ENCODE results near the gene GSTM3. TPM values are rescaled to one million over a fixed set of nuclear protein-coding genes. Genes with fewer than 3 reads are reported as not detected.

Gene GSTM3
- total RNA-seq, 6 donors from 2014 or later = 4.9 to 23.3 (median 11.2) TPM

DNA sequence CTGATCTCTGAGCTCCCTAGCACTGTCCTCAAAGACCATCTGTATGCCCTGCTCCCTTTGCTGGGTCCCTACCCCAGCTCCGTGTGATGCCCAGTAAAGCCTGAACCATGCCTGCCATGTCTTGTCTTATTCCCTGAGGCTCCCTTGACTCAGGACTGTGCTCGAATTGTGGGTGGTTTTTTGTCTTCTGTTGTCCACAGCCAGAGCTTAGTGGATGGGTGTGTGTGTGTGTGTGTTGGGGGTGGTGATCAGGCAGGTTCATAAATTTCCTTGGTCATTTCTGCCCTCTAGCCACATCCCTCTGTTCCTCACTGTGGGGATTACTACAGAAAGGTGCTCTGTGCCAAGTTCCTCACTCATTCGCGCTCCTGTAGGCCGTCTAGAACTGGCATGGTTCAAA is 23.1 kb downstream of the GSTM3 start:
- ATAC-seq (ENCODE audit: low FRiP score in 2 of 2) (no peak), DNase-seq (no peak)
- no peaks in the 10 kb centered on the region for H3K9me3 ChIP-seq
- H3K4me3 ChIP-seq = no peak overlapping the region
- TF ChIP-seq CTCF (IDR thresholded peaks at IDR 0.05) (no peak), POLR2A (IDR thresholded peaks at IDR 0.05) (no peak), EP300 (IDR thresholded peaks at IDR 0.05) (no peak), POLR2AphosphoS5 (IDR thresholded peaks at IDR 0.05) (no peak)
- no peaks in the 10 kb centered on the region for H3K4me1 ChIP-seq
- H3K27ac ChIP-seq = no peak overlapping the region
- no peaks in the 10 kb centered on the region for H3K27me3 ChIP-seq
- 77 to 86% methylated on average over 5 of the region's 5 CpGs for WGBS, 2 donors
- H3K36me3 ChIP-seq = no peaks in the 10 kb centered on the region

DNA sequence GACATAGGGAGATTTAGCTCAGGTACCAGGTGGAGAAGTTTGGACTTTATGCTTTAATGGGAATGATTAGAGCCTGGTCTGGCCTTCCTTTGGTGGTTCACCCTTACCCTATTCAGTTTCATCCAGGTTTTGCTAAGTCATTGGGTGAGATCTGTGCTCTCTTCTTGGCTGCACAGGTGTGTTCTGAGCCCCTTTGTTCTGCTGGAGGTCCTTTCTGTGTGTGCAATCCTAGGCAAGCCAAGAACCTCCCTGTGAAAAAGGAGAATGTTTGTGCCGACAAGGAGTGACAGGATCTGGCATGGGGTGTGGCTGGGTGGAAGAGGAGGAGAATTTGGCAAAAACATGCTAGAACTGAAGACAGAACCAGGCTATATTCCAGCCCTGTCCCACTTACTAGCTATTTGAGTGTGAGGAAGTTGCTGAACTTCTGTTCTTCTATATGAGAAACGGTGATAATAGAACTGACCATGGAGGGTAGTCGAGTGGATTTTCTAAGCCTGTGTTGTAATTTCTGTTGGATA is 24.2 kb downstream of the GSTM3 start:
- Histone ChIP-seq H3K27me3 (no peaks in the 10 kb centered on the region), H3K36me3 (no peaks in the 10 kb centered on the region), H3K9me3 (no peaks in the 10 kb centered on the region), H3K4me3 (no peak overlapping the region), H3K4me1 (no peaks in the 10 kb centered on the region), H3K27ac (no peak overlapping the region)
- DNase-seq = no peak
- no peak for TF ChIP-seq POLR2A (IDR thresholded peaks at IDR 0.05)
- peak in 1 of 2 donors; percentile 21 for ATAC-seq (ENCODE audit: low FRiP score in 2 of 2)
- 62 to 64% methylated on average over 3 of the region's 3 CpGs for WGBS, 2 donors

DNA sequence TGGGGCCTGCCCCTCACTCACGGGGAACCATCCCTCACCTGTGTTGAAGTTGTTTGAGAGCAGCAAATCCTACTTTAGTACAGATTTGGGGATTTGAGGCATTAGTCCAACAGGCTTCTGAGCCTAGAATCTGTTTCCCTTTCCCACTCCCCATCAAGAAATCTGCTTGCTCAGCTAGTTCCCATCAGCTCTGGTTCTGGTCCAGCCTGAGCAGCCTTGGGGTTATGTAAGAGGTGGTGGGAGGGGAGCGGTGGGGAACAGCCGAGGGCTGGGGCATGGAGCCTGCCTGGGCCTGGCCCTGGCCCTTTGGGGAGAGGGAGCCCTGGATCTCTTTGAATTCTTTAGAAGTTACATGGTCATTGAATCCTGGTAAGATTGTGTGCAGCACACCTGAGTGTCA is 24.7 kb downstream of the GSTM3 start:
- WGBS, 2 donors = 86 to 91% methylated on average over 2 to 3 of the region's 3 CpGs
- H3K36me3 ChIP-seq = no peaks in the 10 kb centered on the region
- H3K4me1 ChIP-seq = no peaks in the 10 kb centered on the region
- DNase-seq (peak in 1 of 2 donors; percentile 49), ATAC-seq (ENCODE audit: low FRiP score in 2 of 2) (no peak)
- no peaks in the 10 kb centered on the region for H3K9me3 ChIP-seq
- TF ChIP-seq EP300 (IDR thresholded peaks at IDR 0.05) (no peak), POLR2AphosphoS5 (IDR thresholded peaks at IDR 0.05) (no peak), POLR2A (IDR thresholded peaks at IDR 0.05) (no peak), CTCF (IDR thresholded peaks at IDR 0.05) (no peak)
- no peak overlapping the region for H3K4me3 ChIP-seq
- H3K27me3 ChIP-seq = no peaks in the 10 kb centered on the region
- no peak overlapping the region for H3K27ac ChIP-seq

DNA sequence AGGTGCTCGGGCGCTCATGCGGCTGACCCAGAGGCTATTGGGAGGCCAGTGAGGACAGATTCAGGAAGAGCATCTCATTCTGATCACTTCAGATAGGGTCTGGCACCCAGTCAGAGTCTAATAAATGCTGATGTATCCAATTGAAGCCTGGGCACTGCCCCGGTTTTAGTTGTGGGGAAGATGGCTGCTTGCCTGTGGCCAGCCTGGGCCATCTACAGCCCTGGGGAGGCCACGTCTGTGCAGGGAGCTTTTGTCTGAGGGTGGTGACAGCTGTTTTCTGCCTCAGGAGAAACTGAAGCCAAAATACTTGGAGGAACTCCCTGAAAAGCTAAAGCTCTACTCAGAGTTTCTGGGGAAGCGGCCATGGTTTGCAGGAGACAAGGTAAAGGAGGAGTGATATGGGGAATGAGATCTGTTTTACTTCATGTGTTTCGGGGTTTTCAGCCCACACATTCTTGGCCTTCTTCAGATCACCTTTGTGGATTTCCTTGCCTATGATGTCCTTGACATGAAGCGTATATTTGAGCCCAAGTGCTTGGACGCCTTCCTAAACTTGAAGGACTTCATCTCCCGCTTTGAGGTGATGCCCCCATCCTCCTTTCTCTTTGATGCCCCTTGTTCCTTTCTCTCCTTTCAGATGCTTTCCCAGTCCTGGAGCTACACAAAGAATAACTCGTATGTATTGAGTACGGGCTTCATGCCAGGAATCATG is 26.0 kb downstream of the GSTM3 start:
- no peak overlapping the region for H3K4me3 ChIP-seq
- ATAC-seq (ENCODE audit: low FRiP score in 2 of 2) (no peak), DNase-seq (peak in 1 of 2 donors; percentile 22)
- H3K9me3 ChIP-seq = no peaks in the 10 kb centered on the region
- WGBS, 2 donors = 88% methylated on average over 11 of the region's 12 CpGs
- TF ChIP-seq CTCF (IDR thresholded peaks at IDR 0.05) = no peak
- no peak overlapping the region for H3K27ac ChIP-seq
- H3K27me3 ChIP-seq = no peaks in the 10 kb centered on the region
- no peaks in the 10 kb centered on the region for H3K4me1 ChIP-seq
- H3K36me3 ChIP-seq = no peaks in the 10 kb centered on the region

DNA sequence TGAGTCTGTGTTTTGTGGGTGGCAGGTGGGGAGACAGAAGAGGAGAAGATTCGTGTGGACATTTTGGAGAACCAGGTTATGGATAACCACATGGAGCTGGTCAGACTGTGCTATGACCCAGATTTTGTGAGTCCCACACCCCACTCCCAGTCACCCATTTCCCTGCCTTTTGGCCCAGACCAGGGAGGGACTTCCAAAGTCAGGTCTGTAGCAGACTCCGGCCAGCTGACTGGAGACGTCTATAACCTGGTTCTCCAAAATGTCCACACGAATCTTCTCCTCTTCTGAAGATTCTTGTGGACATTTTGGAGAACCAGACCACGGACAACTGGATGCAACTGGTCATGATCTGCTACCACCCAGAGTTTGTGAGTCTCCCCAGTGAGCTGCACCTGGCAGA is 27.2 kb downstream of the GSTM3 start:
- TF ChIP-seq CTCF (IDR thresholded peaks at IDR 0.05) = no peak
- no peak for TF ChIP-seq EP300 (IDR thresholded peaks at IDR 0.05)
- TF ChIP-seq POLR2AphosphoS5 (IDR thresholded peaks at IDR 0.05) = no peak
- no peak for TF ChIP-seq POLR2A (IDR thresholded peaks at IDR 0.05)
- Histone ChIP-seq H3K9me3 (peaks cover 0 to 5% (median 1%) of the 10 kb centered on the region in 4 donors), H3K4me1 (no peaks in the 10 kb centered on the region), H3K27ac (no peak overlapping the region), H3K4me3 (no peak overlapping the region), H3K27me3 (no peaks in the 10 kb centered on the region), H3K36me3 (no peaks in the 10 kb centered on the region)
- 80 to 84% methylated on average over 2 to 5 of the region's 5 CpGs for WGBS, 2 donors
- DNase-seq = no peak
- no peak for ATAC-seq (ENCODE audit: low FRiP score in 2 of 2)

All from upper lobe of left lung (tissue), 6 donors.